VCaP (cell line): Measurements from ENCODE around the gene HNRNPM.

Experiments used
- H3K27ac ChIP-seq: fragments of 450-650 bp; 2 replicates; pipeline ENCODE4 v1.5.1; 2017
- CTCF ChIP-seq: fragments of 450-650 bp; conservative IDR thresholded peaks from 2 replicates; pipeline ENCODE4 v1.5.1; 2017; ENCODE audit warnings: mild to moderate bottlenecking, moderate library complexity

HNRNPM gene

DNA sequence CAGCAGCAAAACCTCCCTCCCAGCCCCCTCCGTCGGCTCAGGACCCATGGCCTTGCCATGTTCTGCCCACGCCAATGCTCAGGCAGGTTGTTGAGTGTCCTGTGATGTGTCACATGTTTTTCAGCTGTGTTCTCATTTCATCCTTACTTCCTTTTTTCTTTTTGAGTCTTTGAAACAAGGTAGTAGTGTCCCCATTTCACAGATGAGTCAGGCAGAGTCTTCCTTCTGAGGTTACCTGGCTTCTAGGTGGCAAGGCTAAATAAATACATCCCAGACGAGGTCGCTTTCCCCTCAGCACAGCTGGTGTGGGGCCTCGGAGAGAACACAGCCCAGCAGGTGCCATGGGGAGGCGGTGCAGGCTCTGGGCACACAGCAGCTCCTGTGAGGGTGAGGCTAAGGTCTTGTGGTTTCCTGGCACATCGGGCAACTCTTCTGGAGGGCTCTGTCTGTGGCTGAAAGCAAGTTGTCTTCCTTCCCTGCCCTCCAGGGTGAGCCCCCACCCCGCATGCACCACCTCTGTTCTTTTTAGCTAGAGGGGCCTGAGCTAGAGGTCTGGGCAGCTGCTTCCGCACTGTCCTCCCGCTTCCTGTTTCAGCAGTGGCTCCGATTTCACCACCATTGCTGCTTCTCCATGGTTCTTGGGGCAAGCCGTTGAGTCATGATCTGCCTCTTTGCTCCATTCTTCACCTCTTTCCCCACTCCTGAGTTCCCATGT lies 42.5 kb downstream of the HNRNPM start:
- no peak overlapping the region for H3K27ac ChIP-seq
- TF ChIP-seq CTCF: no peak

DNA sequence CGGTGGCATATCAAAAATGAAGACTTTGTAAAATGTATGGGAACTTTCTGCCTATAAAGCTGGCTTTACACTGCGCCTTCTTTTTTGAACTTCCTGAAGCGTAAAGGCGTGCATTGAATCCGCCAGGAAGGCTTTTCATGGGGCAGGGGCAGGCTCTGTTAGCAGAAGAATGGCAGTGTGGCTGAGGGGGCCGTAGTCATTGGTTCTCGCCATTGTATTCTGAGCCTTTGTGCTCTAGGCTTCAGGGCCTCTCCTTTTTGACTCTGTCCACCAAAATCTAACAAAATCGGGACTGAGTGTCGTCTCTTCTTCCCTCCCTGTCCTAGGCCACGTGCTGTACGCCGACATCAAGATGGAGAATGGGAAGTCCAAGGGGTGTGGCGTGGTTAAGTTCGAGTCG lies 43.6 kb downstream of the HNRNPM start:
- TF ChIP-seq CTCF: no peak
- no peak overlapping the region for H3K27ac ChIP-seq

- no peak overlapping the region for H3K27ac ChIP-seq
These were observed 45.0 kb downstream of the HNRNPM start for GRCh38 chr19:8489561-8490394.

GRCh38 chr19:8490395-8490760 lies 45.6 kb downstream of the HNRNPM start:
- no peak for TF ChIP-seq CTCF
- H3K27ac ChIP-seq: no peak overlapping the region

More at GRCh38 chr19:8489561-8490394, 45.0 kb downstream of the HNRNPM start:
- TF ChIP-seq CTCF: no peak

- H3K27ac ChIP-seq: no peak overlapping the region
- TF ChIP-seq CTCF: no peak
These were observed 46.1 kb downstream of the HNRNPM start for GRCh38 chr19:8490873-8491272.

GRCh38 chr19:8491574-8491973 lies 46.8 kb downstream of the HNRNPM start:
- no peak overlapping the region for H3K27ac ChIP-seq
- TF ChIP-seq CTCF: no peak

DNA sequence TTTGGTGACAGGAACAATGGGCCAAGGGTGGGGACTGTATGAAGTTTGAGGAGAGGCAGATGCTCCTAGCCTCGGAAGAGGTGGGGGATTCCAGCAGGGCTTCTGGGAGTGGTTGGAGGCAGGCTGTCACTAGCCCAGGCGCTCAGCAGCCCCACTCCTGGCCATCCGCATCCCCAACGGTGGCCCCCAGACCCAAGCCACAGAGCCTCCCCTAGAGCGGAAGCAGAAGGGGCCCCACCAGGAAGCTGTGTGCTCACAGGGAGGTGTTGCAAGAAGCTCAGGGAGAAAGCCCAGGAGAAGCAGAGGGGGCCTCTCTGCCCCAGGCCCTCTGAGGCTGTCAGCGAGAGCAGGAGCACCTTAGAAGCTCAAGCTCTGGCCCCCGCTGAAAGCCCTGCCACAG lies 49.4 kb downstream of the HNRNPM start:
- TF ChIP-seq CTCF: no peak
- H3K27ac ChIP-seq: no peak overlapping the region
